ENCODE measurements around the gene WSCD1.

WSCD1 gene

DNA sequence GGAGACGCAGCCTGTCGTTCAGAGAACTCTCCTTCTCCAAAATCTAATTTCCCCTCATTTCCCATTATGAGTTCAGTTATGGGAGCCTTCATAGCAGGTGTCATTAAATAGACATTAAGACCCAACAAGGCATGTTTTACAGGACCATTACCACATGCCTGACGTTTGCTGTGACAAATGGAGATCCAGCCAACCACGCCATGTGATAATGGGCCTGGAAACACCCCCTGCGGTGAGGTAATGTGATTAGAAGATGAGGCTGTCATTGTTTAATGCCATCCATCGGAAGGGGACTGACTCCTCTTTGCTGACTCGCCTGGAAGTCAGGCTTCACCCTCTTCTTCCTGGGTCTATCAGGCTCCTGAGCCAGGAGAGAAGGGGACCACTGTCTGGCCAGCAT is 76.9 kb downstream of the WSCD1 start:
- in situ Hi-C loops (cut with MboI; ENCODE audit: low sequenced_read_pairs) = no loop called here

GRCh38 chr17:6153375-6153774 is 83.2 kb downstream of the WSCD1 start:
- in situ Hi-C loops (cut with MboI; ENCODE audit: low sequenced_read_pairs) = no loop called here

GRCh38 chr17:6157716-6158115 is 87.5 kb downstream of the WSCD1 start:
- in situ Hi-C loops (cut with MboI; ENCODE audit: low sequenced_read_pairs) = no loop called here

GRCh38 chr17:6159541-6160231 is 89.5 kb downstream of the WSCD1 start:
- in situ Hi-C loops (cut with MboI; ENCODE audit: low sequenced_read_pairs) = no loop called here

- in situ Hi-C loops (cut with MboI; ENCODE audit: low sequenced_read_pairs) = no loop called here
Observed at GRCh38 chr17:6160232-6160555, 90.0 kb downstream of the WSCD1 start.

DNA sequence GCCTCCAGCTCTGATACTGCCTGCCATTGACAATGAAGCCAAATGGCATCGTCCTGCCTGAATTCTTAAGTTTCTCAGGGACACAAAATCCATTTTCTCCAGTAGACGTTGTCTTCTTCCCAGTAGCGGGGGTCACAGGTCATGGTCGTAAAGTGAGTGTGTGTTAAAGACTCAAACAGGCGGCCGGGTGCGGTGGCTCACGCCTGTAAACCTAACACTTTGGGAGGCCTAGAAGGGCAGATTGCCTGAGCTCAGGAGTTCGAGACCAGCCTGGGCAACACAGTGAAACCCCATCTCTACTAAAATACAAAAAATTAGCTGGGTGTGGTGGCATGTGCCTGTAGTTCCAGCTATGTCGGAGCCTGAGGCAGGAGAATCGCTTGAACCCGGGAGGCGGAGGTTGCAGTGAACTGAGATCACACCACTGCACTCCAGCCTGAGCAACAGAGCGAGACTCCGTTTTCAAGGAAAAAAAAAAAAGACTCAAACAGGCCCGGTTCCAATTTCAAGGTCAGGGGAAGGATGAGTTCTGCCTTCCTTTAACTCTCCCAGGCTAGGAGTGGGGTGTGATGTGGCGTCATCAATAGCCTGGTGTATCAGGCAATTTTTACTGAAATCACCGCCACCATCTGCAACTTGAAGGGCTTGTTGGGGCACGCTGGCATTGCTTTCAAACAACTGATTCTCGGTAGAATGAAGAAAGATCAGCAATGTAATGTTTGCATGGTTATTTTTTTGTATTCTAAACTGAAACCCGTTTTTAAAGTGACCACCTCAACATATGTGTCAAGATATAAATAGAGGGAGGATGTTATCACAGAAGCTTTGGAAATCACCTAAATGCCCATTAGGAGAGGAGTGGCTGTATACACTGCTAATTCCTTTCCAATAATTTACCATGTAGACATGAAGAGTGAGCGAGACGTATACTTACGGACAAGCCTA is 91.0 kb downstream of the WSCD1 start:
- in situ Hi-C loops (cut with MboI; ENCODE audit: low sequenced_read_pairs) = no loop called here

- in situ Hi-C loops (cut with MboI; ENCODE audit: low sequenced_read_pairs) = no loop called here
Observed at GRCh38 chr17:6162216-6162615, 92.0 kb downstream of the WSCD1 start.

DNA sequence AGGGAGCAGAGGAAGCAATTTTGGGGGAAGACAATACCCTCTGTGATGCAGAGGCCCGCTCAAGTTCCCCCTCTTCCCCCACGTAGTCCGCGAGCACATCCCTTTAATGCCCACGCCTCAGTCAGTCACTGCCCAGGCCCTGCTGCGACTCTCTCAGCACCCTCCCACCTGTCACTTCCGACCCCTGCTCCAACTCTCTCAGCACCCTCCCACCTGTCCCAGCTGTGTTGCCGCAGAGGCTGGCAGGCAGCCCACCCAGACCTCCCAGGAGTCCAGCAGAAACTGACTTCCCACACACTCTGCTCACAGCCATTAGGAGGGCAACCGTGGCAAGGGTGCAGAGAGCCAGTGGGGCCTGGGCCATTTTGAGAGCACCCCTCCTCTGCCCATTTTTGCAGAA is 92.7 kb downstream of the WSCD1 start:
- in situ Hi-C loops (cut with MboI; ENCODE audit: low sequenced_read_pairs) = no loop called here

- in situ Hi-C loops (cut with MboI; ENCODE audit: low sequenced_read_pairs) = no loop called here
Observed at GRCh38 chr17:6163612-6164333, 93.6 kb downstream of the WSCD1 start.

GRCh38 chr17:6164996-6165395 is 94.8 kb downstream of the WSCD1 start:
- in situ Hi-C loops (cut with MboI; ENCODE audit: low sequenced_read_pairs) = no loop called here

DNA sequence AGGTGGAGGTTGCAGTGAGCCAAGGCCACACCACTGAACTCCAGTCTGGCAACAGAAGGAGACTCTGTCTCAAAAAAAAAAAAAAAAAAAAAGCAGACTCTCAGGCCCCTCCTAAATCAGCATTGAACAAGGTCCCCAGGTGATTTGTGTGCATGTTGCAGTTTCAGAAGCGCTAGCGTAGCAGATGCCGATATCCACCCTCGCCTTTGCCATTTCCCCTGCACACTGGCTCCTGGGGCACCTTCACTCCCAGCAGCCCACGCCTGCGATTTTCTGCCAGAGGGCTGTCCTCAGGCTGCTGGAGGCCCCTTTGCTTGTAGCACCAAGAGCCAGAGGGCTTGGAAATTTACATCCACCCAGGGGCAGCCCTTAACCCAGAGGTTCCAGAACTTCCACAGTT is 95.6 kb downstream of the WSCD1 start:
- in situ Hi-C loops (cut with MboI; ENCODE audit: low sequenced_read_pairs) = no loop called here

GRCh38 chr17:6166492-6167179 is 96.5 kb downstream of the WSCD1 start:
- in situ Hi-C loops (cut with MboI; ENCODE audit: low sequenced_read_pairs) = no loop called here

- in situ Hi-C loops (cut with MboI; ENCODE audit: low sequenced_read_pairs) = no loop called here
Observed at GRCh38 chr17:6168296-6168695, 98.1 kb downstream of the WSCD1 start.

- in situ Hi-C loops (cut with MboI; ENCODE audit: low sequenced_read_pairs) = no loop called here
Observed at GRCh38 chr17:6170349-6170748, 100.2 kb downstream of the WSCD1 start.

- in situ Hi-C loops (cut with MboI; ENCODE audit: low sequenced_read_pairs) = no loop called here
Observed at GRCh38 chr17:6172642-6173330, 102.6 kb downstream of the WSCD1 start.

GRCh38 chr17:6173653-6174052 is 103.5 kb downstream of the WSCD1 start:
- in situ Hi-C loops (cut with MboI; ENCODE audit: low sequenced_read_pairs) = no loop called here
